NCI-H748 (cell line): ENCODE results near the gene TEAD2.

Experiments used
- DNase-seq: peaks from one replicate; lab custom pipeline; 2025; ENCODE audit not compliant: unreplicated experiment; lab: John Stamatoyannopoulos, UW

Gene TEAD2

GRCh38 chr19:49294401-49294800, 67.8 kb downstream of the TEAD2 start:
- no peak for DNase-seq
